Uterus (tissue), 2 donors: ENCODE results near the gene CAPZB.

Experiments used
- CTCF ChIP-seq, 4 experiments: fragments of 200-600 bp in 2 of 4; fragments of 450-650 bp in 2 of 4; sonication (generic) in 2 of 4; IDR thresholded peaks; one replicate each; pipeline ENCODE4 v1.5.1; 2016 to 2019; ENCODE audit warnings: antibody characterized with exemption in 4 of 4, mild to moderate bottlenecking in 2 of 4, moderate library complexity in 1 of 4
- POLR2A ChIP-seq, 2 donors: fragments of 450-650 bp; IDR thresholded peaks; one replicate each; pipeline ENCODE4 v1.6.1; 2016; ENCODE audit warnings: antibody characterized with exemption in 2 of 2, mild to moderate bottlenecking in 1 of 2, moderate library complexity in 1 of 2

GRCh38 chr1:19533626-19534025 is 48.3 kb upstream of the CAPZB start:
- TF ChIP-seq CTCF (IDR thresholded peaks at IDR 0.05) (no peak), POLR2A (IDR thresholded peaks at IDR 0.05) (no peak)
